Measurements from ENCODE around the gene TNRC6A. TPM values are rescaled to one million over a fixed set of nuclear protein-coding genes. Genes with fewer than 3 reads are reported as not detected.

TNRC6A gene
- total and polyA plus RNA-seq, 12 donors, result 32.0 to 83.3 (median 54.0) TPM

- H3K27ac ChIP-seq, result peak overlapping the region in 1 of 5 donors; percentile 21
- peaks cover 44 to 97% of the 10 kb centered on the region in 2 donors for H3K4me1 ChIP-seq (replicated peaks in 1 of 2)
Observed at GRCh38 chr16:24745391-24745790, 15.9 kb downstream of the TNRC6A start.

GRCh38 chr16:24745791-24746190 is 16.3 kb downstream of the TNRC6A start:
- no peak for TF ChIP-seq CTCF (IDR thresholded peaks at IDR 0.05)
- TF ChIP-seq POLR2A (IDR thresholded peaks at IDR 0.05), result no peak
- Histone ChIP-seq H3K9me3 (replicated peaks in 1 of 3) (no peaks in the 10 kb centered on the region), H3K27me3 (no peaks in the 10 kb centered on the region), H3K4me3 (no peak overlapping the region), H3K27ac (peak overlapping the region in 2 of 5 donors; percentile 13 to 21), H3K36me3 (replicated peaks in 1 of 2) (no peaks in the 10 kb centered on the region), H3K4me1 (replicated peaks in 1 of 2) (peaks cover 40 to 97% of the 10 kb centered on the region in 2 donors)
- DNase-seq, result no peak
- intact Hi-C loops (cut with DNase I), result no loop called here
- 93 to 96% (median 94%) methylated on average over 2 of the region's 2 CpGs for WGBS, 4 donors

More at GRCh38 chr16:24745391-24745790, 15.9 kb downstream of the TNRC6A start:
- Histone ChIP-seq H3K27me3 (no peaks in the 10 kb centered on the region), H3K9me3 (replicated peaks in 1 of 3) (no peaks in the 10 kb centered on the region), H3K4me3 (no peak overlapping the region), H3K36me3 (replicated peaks in 1 of 2) (no peaks in the 10 kb centered on the region)
- TF ChIP-seq POLR2A (IDR thresholded peaks at IDR 0.05) (no peak), CTCF (IDR thresholded peaks at IDR 0.05) (no peak)
- no peak for DNase-seq
- intact Hi-C loops (cut with DNase I), result no loop called here

- Histone ChIP-seq H3K4me1 (replicated peaks in 1 of 2) (peaks cover 48 to 97% of the 10 kb centered on the region in 2 donors), H3K4me3 (no peak overlapping the region), H3K9me3 (replicated peaks in 1 of 3) (no peaks in the 10 kb centered on the region), H3K27ac (peak overlapping the region in 3 of 5 donors; percentile 27 to 64 (median 52)), H3K27me3 (no peaks in the 10 kb centered on the region), H3K36me3 (replicated peaks in 1 of 2) (no peaks in the 10 kb centered on the region)
- TF ChIP-seq POLR2A (IDR thresholded peaks at IDR 0.05) (no peak), CTCF (IDR thresholded peaks at IDR 0.05) (no peak)
- DNase-seq, result no peak
- intact Hi-C loops (cut with DNase I), result no loop called here
- 73 to 84% (median 76%) methylated on average over 2 of the region's 2 CpGs for whole genome bisulfite sequencing, 4 donors
Observed at GRCh38 chr16:24747441-24747840, 18.0 kb downstream of the TNRC6A start.

GRCh38 chr16:24748242-24748641 is 18.8 kb downstream of the TNRC6A start:
- intact Hi-C loops (cut with DNase I), result no loop called here
- H3K27me3 ChIP-seq, result no peaks in the 10 kb centered on the region
- no peak overlapping the region for H3K4me3 ChIP-seq
- H3K36me3 ChIP-seq (replicated peaks in 1 of 2), result no peaks in the 10 kb centered on the region
- WGBS, 4 donors, result 18 to 43% (median 23%) methylated on average over 2 of the region's 2 CpGs
- peak overlapping the region in 3 of 5 donors; percentile 27 to 64 (median 52) for H3K27ac ChIP-seq
- TF ChIP-seq CTCF (IDR thresholded peaks at IDR 0.05) (no peak), POLR2A (IDR thresholded peaks at IDR 0.05) (peak in 1 of 2 donors; percentile 41)
- H3K4me1 ChIP-seq (replicated peaks in 1 of 2), result peaks cover 52 to 97% of the 10 kb centered on the region in 2 donors
- peak; percentile 56 to 81 (median 74) for DNase-seq
- H3K9me3 ChIP-seq (replicated peaks in 1 of 3), result no peaks in the 10 kb centered on the region

All from adrenal gland (tissue), 12 donors.